Hematopoietic multipotent progenitor cell treated with erythropoietin and hydrocortisone succinate and interleukin-3 and kit ligand, for 8 days (in vitro differentiated cells): ENCODE results near the gene TULP3.
A peak's percentile ranks its signal among the peaks of the same experiment; 100 is the strongest.

Source experiments
- DNase-seq: peaks from one replicate; pipeline ENCODE4 v3.0.0-alpha.2; 2015

TULP3 gene

DNA sequence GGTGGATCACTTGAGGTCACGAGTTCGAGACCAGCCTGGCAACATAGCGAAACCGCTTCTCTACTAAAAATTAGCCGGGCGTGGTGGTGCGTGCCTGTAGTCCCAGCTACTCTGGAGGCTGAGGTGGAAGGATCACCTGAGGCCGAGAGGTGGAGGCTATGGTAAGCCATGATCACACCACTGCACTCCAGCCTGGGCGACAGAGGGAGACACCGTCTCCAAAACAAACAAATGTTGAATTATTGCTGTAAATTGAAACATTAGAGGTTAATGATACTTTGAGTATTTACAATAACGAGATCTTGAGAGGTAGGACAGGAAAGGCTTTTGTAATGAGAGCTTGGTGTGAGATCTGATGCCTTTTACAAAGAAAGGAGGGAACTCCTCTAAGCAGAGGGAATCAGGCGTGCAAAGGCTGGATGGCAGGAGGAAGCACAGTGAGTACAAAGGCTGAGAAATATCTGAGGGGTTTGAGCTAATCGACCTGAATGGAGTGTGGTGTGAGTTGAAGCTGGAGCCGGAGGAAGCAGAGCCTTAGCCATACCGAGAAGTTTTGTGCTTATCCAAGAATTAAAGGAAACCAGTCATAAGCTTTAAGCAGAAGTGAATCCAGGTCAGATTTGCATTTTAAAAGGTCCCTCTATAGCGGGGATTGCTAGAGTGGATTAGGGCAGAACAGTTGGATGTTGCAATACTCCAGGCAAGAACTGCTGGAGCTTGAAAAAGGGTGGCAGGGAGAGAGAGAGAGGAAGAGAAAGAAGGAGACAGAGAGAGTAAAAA, 12.5 kb upstream of the TULP3 start:
- no peak for DNase-seq

- peak; percentile 88 for DNase-seq
These were observed 10.8 kb upstream of the TULP3 start for GRCh38 chr12:2879853-2880252.

DNA sequence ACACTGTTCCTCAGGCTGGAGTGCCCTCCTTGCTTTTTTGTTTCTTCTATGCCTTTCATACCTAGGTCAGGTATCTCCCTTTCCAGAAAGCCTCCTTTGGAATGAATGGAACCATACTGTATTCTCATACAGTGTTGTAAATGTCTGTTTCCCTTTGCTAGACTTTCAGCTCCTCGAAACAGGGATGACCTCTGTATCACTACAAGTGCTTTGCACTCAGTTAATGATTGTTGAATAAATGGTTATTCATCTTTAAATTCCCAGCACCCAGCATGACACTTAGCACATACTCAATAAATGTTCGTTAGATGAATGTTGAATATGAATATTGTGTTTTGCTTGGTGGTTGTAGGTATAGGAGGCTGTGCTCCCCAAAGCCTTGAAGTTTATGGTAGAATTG, 5.9 kb upstream of the TULP3 start:
- DNase-seq: no peak

DNA sequence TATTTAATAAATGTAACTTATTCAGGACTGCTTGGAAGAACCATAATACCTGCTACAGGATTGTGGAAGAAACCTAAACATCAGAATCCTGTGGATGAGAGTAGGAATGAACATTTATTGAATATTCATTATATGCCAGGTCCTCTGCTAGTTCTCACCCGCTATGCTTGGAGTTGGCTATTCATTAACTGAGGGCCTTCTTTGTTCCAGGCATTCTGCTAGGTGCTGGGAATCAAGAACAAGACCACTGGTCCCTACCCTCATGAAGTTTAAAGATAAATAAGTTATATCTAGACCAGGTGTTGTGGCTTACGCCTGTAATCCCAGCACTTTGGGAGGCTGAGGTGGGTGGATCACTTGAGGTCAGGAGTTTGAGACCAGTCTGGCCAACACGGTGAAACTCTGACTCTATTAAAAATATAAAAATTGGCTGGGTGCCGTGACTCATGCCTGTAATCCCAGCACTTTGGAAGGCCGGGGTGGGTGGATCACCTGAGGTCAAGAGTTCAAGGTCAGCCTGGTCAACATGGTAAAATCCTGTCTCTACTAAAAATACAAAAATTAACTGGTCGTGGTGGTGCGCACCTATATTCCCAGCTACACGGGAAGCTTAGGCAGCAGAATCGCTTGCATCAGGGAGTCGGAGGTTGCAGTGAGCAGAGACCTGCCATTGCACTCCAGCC, 3.8 kb upstream of the TULP3 start:
- DNase-seq: no peak

GRCh38 chr12:2890001-2890387, 697 bp upstream of the TULP3 start:
- no peak for DNase-seq

- peak; percentile 19 for DNase-seq
These were observed 756 bp downstream of the TULP3 start for GRCh38 chr12:2891240-2892053.

- DNase-seq: no peak
These were observed 1.6 kb downstream of the TULP3 start for GRCh38 chr12:2892246-2892645.

GRCh38 chr12:2893007-2893406, 2.3 kb downstream of the TULP3 start:
- DNase-seq: no peak

- no peak for DNase-seq
These were observed 4.4 kb downstream of the TULP3 start for GRCh38 chr12:2895051-2895451.

DNA sequence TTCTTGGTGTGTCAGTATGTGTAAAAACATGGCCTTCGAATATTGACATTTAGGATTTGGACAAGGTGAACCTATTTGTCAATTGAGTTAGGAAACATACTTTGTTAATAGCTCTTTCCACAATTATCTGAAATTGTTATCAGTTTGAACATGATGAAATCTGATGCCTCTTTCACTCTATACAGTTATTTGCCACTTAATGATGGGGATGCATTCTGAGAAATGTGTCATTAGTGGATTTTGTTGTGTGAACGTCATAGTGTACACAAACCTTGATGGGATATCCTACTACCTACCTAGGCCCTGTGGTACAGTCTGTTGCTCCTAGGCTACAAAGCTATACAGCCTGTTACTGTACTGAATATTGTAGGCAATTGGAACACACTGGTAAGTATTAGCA, 4.8 kb downstream of the TULP3 start:
- no peak for DNase-seq

DNA sequence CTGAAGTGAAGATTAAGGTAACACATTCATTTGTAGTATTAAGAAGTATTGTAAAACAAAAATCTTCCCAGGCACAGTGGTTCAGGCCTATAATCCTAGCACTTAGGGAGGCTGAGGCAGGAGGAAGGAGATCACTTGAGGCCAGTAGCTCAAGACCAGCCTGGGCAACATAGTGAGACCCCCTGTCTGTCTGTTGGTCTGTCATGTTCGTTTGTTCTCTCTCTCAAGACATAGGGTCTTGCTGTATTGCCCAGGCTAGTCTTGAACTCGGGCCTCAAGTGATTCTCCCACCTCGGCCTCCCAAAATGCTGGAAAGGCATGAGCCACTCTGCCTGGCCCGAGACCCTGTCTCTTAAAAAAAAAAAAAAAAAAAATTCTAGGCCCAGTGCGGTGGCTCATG, 6.7 kb downstream of the TULP3 start:
- DNase-seq: no peak

- DNase-seq: no peak
These were observed 10.0 kb downstream of the TULP3 start for GRCh38 chr12:2900642-2901041.

DNA sequence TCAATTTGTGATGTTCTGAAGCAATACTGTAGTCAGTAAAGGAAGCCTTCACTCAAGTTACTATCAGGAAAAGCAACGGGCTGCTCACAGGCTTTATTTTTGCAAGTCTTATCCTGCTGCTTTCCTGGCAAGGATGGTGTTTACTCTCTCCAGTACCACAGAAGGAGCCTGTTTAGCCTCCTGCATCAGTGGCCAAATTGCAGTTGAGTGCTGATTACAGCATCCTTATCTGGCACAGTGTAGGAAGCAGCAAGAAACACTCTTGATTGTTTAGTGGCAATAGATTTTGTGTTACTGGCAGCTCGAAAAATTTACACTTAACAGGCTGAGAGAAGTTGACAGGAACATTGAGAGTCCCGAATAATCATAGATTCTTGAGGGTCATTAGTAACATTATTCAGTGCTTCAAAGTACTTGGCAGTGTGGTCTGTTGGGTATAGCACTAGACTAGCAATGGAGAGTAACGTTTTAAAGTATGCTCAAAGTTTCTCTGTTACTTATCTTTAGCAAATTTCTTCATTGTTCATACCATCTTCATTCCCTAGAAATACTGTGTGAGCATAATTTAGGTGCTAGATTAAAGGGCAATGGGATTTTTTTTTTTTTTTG, 11.7 kb downstream of the TULP3 start:
- peak; percentile 61 for DNase-seq

- no peak for DNase-seq
These were observed 13.6 kb downstream of the TULP3 start for GRCh38 chr12:2904260-2904659.

- DNase-seq: no peak
These were observed 21.5 kb downstream of the TULP3 start for GRCh38 chr12:2912216-2912575.

DNA sequence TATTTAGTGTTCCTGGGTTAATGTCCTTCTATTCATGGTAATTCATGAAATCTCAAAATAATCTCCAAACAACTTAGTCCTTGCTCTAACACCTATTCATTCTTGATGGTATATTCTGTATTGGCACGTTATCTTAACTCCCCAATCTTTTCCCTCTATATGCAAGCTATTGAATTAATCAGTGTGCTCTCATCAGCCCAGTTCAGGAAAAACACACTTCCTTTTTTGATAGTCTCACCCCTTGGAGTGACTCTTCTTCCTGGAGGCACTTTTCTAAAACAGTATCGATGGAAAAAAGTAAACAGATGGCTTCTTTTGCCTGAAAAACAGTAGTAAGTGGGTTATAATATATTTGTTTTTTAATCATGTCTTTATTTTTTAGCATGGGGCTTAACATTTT, 28.6 kb downstream of the TULP3 start:
- DNase-seq: no peak

DNA sequence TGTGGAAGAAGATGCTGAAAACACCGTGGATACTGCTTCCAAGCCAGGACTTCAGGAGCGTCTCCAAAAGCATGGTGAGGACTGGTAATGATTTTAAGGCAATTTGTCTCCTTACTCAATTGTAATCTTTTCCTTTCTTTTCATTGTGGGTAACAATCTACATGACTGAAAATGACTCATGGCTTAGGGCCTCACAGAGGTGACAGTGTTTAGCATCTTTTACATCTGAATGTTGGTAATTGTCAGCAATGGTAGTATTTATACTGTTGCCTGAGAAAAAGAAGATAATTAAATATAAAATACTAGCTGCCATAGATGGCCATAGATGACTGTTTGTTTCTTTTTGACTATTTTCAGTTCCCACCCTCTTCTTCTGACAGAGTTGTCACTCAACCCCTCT, 31.6 kb downstream of the TULP3 start:
- no peak for DNase-seq

GRCh38 chr12:2923057-2923456, 32.4 kb downstream of the TULP3 start:
- DNase-seq: no peak

DNA sequence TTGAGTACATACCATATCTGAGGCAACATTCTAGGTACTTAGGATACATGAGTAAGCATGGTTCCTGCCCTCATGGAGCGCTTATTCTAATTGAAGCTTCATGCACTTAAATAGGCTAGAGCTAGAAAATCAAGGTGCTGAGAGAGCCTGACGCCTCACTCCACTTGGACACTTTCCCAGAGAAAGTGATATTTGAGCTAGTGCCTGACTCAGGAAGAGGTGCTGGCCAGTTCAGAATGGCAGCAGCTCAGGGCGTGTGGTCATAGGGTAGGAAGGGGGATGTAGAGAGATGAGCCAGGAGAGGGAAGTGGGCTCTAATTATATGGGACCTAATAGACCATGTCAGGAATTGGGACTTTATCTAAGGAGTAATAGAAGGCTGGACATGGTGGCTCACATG, 33.3 kb downstream of the TULP3 start:
- DNase-seq: no peak

- DNase-seq: no peak
These were observed 34.8 kb downstream of the TULP3 start for GRCh38 chr12:2925322-2925995.

- DNase-seq: no peak
These were observed 40.2 kb downstream of the TULP3 start for GRCh38 chr12:2930865-2931264.

DNA sequence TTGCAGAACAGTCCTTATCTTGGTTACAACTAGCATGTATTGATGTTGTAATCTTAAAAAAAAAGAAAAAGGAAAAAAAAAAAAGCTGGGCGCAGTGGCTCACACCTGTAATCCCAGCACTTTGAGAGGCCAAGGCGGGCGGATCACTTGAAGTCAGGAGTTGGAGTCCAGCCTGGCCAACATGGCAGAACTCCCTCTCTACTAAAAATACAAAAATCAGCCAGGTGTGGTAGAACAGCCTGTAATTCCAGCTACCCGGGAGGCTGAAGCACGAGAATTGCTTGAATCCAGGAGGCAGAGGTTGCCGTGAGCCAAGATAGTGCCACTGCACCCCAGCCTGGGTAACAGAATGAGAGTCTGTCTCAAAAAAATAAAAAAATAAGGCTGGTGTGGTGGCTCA, 42.9 kb downstream of the TULP3 start:
- DNase-seq: no peak

GRCh38 chr12:2934371-2934770, 43.7 kb downstream of the TULP3 start:
- no peak for DNase-seq
